Cerebellar nuclear complex (tissue), 1 donor: ENCODE measurements around the gene TMEM116.

ENCODE experiments used
- DNase-seq, 2 experiments: peaks; one replicate each; lab custom pipeline; 2025; lab: John Stamatoyannopoulos, UW

Gene TMEM116

GRCh38 chr12:111893287-111893686 lies 119.7 kb downstream of the TMEM116 start:
- DNase-seq = no peak

GRCh38 chr12:111887926-111888745 lies 124.8 kb downstream of the TMEM116 start:
- DNase-seq = no peak

- no peak for DNase-seq
Measured at GRCh38 chr12:111886662-111887545, 126.1 kb downstream of the TMEM116 start.

- no peak for DNase-seq
Measured at GRCh38 chr12:111881716-111882115, 131.2 kb downstream of the TMEM116 start.
